CD4-positive, alpha-beta T cell treated with Interleukin-17A for 1 hour (primary cell): ENCODE data around the gene CD8B.

ENCODE experiments used
- DNase-seq: peaks from one replicate; pipeline ENCODE4 v3.0.0-alpha.2; 2020

CD8B gene

GRCh38 chr2:86833315-86833714 lies 28.4 kb downstream of the CD8B start:
- DNase-seq = no peak

- no peak for DNase-seq
Observed at GRCh38 chr2:86832334-86833096, 29.2 kb downstream of the CD8B start.

- DNase-seq = no peak
Observed at GRCh38 chr2:86831537-86831936, 30.1 kb downstream of the CD8B start.

GRCh38 chr2:86826951-86827350 lies 34.7 kb downstream of the CD8B start:
- no peak for DNase-seq

- DNase-seq = peak; percentile 83
Observed at GRCh38 chr2:86825693-86826381, 35.8 kb downstream of the CD8B start.

- DNase-seq = peak; percentile 26
Observed at GRCh38 chr2:86825036-86825692, 36.5 kb downstream of the CD8B start.

- no peak for DNase-seq
Observed at GRCh38 chr2:86822668-86823345, 38.9 kb downstream of the CD8B start.

- DNase-seq = no peak
Observed at GRCh38 chr2:86821842-86822241, 39.8 kb downstream of the CD8B start.

- peak; percentile 37 for DNase-seq
Observed at GRCh38 chr2:86821306-86821705, 40.4 kb downstream of the CD8B start.

- no peak for DNase-seq
Observed at GRCh38 chr2:86818957-86819356, 42.7 kb downstream of the CD8B start.

- DNase-seq = no peak
Observed at GRCh38 chr2:86818114-86818801, 43.4 kb downstream of the CD8B start.

GRCh38 chr2:86815611-86816010 lies 46.1 kb downstream of the CD8B start:
- DNase-seq = no peak

- DNase-seq = peak; percentile 33
Observed at GRCh38 chr2:86809481-86810121, 52.1 kb downstream of the CD8B start.

- DNase-seq = peak; percentile 95
Observed at GRCh38 chr2:86808315-86809161, 53.1 kb downstream of the CD8B start.

- DNase-seq = peak; percentile 71
Observed at GRCh38 chr2:86807468-86808275, 54.0 kb downstream of the CD8B start.

- no peak for DNase-seq
Observed at GRCh38 chr2:86807133-86807467, 54.6 kb downstream of the CD8B start.

- no peak for DNase-seq
Observed at GRCh38 chr2:86806059-86806857, 55.4 kb downstream of the CD8B start.

- no peak for DNase-seq
Observed at GRCh38 chr2:86800856-86801567, 60.7 kb downstream of the CD8B start.

- DNase-seq = peak; percentile 57
Observed at GRCh38 chr2:86794861-86795260, 66.8 kb downstream of the CD8B start.
